Left colon (tissue), 2 donors: Measurements from ENCODE around the gene TMEM178B. TPM values are rescaled to one million over a fixed set of nuclear protein-coding genes. Genes with fewer than 3 reads are reported as not detected.

Experiments used
- ATAC-seq: fragments of 200-7000 bp; cut with Tn5 transposase; one replicate; pipeline ENCODE4 v1.9.1; 2020; ENCODE audit warnings: mild to moderate bottlenecking, moderate library complexity
- DNase-seq, 2 donors: peaks; one replicate each; pipeline ENCODE4 v3.0.0-alpha.2; 2020
- intact Hi-C, 2 donors: fragments of 100-400 bp; cut with DNase I in 1 of 2; cut with micrococcal nuclease in 1 of 2; formaldehyde crosslinking; loops; one replicate each; pipeline versions ENCODE4 v1.11.2 to v1.14.0; 2022; cut with DNase I, micrococcal nuclease
- total RNA-seq, 2 donors: library from RNA; stranded (reverse); fragmentation: NEBNext Ultra II Directional; extraction: Animal tissue kit (Norgen Biotek cat#: 25700); gene quantifications; one replicate each; pipeline ENCODE4 v1.2.1, GENCODE V29; 2021
- donor health status: DM: no; HTN: no; CAD: no.
- donor health status: DM: yes; HTN: yes; CAD: no.

Gene TMEM178B
- total RNA-seq, 2 donors from 2014 or later, result 0.31 to 0.34 TPM

GRCh38 chr7:141275350-141275749 lies 201.5 kb downstream of the TMEM178B start:
- ATAC-seq (no peak), DNase-seq (no peak)
- intact Hi-C loops, result no loop called here

GRCh38 chr7:141276031-141276430 lies 202.2 kb downstream of the TMEM178B start:
- intact Hi-C loops, result no loop called here
- no peak for ATAC-seq
- DNase-seq, result no peak

GRCh38 chr7:141280100-141280499 lies 206.2 kb downstream of the TMEM178B start:
- no peak for ATAC-seq
- intact Hi-C loops, result no loop called here
- DNase-seq, result no peak

GRCh38 chr7:141281311-141281710 lies 207.4 kb downstream of the TMEM178B start:
- ATAC-seq (no peak), DNase-seq (no peak)
- intact Hi-C loops, result no loop called here

- intact Hi-C loops, result no loop called here
- ATAC-seq, result no peak
- DNase-seq, result no peak
These were observed 212.7 kb downstream of the TMEM178B start for GRCh38 chr7:141286522-141286921.

- DNase-seq, result no peak
- intact Hi-C loops, result no loop called here
- no peak for ATAC-seq
These were observed 214.1 kb downstream of the TMEM178B start for GRCh38 chr7:141287936-141288335.

GRCh38 chr7:141288626-141289025 lies 214.8 kb downstream of the TMEM178B start:
- DNase-seq, result no peak
- intact Hi-C loops, result no loop called here
- no peak for ATAC-seq

GRCh38 chr7:141290365-141290764 lies 216.5 kb downstream of the TMEM178B start:
- intact Hi-C loops, result no loop called here
- no peak for DNase-seq
- ATAC-seq, result no peak

GRCh38 chr7:141290973-141291372 lies 217.1 kb downstream of the TMEM178B start:
- ATAC-seq (no peak), DNase-seq (no peak)
- intact Hi-C loops, result no loop called here

GRCh38 chr7:141291541-141291940 lies 217.7 kb downstream of the TMEM178B start:
- no peak for ATAC-seq
- intact Hi-C loops, result no loop called here
- no peak for DNase-seq

- DNase-seq, result no peak
- no peak for ATAC-seq
- intact Hi-C loops, result no loop called here
These were observed 220.4 kb downstream of the TMEM178B start for GRCh38 chr7:141294143-141294829.

GRCh38 chr7:141295367-141295895 lies 221.6 kb downstream of the TMEM178B start:
- no peak for DNase-seq
- intact Hi-C loops, result no loop called here
- ATAC-seq, result no peak

- DNase-seq (no peak), ATAC-seq (no peak)
- intact Hi-C loops, result no loop called here
These were observed 227.0 kb downstream of the TMEM178B start for GRCh38 chr7:141300816-141301215.

- intact Hi-C loops, result no loop called here
- no peak for ATAC-seq
- no peak for DNase-seq
These were observed 227.7 kb downstream of the TMEM178B start for GRCh38 chr7:141301544-141301943.

- no peak for DNase-seq
- ATAC-seq, result no peak
- intact Hi-C loops, result no loop called here
These were observed 228.8 kb downstream of the TMEM178B start for GRCh38 chr7:141302617-141303016.

- intact Hi-C loops, result no loop called here
- ATAC-seq, result no peak
- DNase-seq, result no peak
These were observed 230.4 kb downstream of the TMEM178B start for GRCh38 chr7:141304291-141304690.

GRCh38 chr7:141306081-141306480 lies 232.2 kb downstream of the TMEM178B start:
- intact Hi-C loops, result no loop called here
- no peak for ATAC-seq

GRCh38 chr7:141312395-141312794 lies 238.5 kb downstream of the TMEM178B start:
- DNase-seq, result no peak
- intact Hi-C loops, result no loop called here
- ATAC-seq, result no peak

More at GRCh38 chr7:141306081-141306480, 232.2 kb downstream of the TMEM178B start:
- no peak for DNase-seq

GRCh38 chr7:141312828-141313521 lies 239.1 kb downstream of the TMEM178B start:
- no peak for ATAC-seq
- intact Hi-C loops, result no loop called here
- DNase-seq, result no peak

GRCh38 chr7:141313896-141314295 lies 240.0 kb downstream of the TMEM178B start:
- no peak for ATAC-seq
- DNase-seq, result no peak
- intact Hi-C loops, result no loop called here
